KG1 (cell line): ENCODE data around the gene FLT3.
"Not testable (repeated sequence)": the region's sequence is repeated elsewhere in the genome, so short reads cannot be mapped to it uniquely, and the experiment has no call there.

ENCODE experiments used
- DNase-seq: peaks from one replicate; lab custom pipeline; 2025; lab: John Stamatoyannopoulos, UW

Gene FLT3

GRCh38 chr13:28099396-28100149 is 803 bp downstream of the FLT3 start:
- DNase-seq: no peak

GRCh38 chr13:28097503-28097902 is 2.9 kb downstream of the FLT3 start:
- no peak for DNase-seq

GRCh38 chr13:28094306-28094705 is 6.1 kb downstream of the FLT3 start:
- peak; percentile 35 for DNase-seq

- DNase-seq: no peak
Measured at GRCh38 chr13:28093881-28094280, 6.5 kb downstream of the FLT3 start.

DNA sequence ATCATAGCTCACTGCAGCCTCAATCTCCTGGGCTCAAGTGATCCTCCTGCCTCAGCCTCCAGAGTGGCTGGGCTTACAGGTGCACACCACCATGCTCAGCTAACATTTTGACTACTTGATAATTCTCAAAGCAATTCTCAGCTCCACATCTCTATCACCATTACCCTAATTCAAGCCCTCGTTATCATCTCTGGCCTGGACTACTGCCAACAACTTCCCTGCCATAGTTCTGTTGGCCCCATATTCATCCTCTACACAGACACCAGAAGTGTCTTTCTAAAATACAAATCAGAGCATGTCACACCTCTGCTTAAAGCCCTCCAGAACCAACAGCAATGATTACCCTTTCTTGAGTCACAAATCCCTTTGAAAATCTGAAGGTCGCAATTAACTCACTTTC is 7.9 kb downstream of the FLT3 start:
- DNase-seq: no peak

GRCh38 chr13:28089065-28089464 is 11.3 kb downstream of the FLT3 start:
- DNase-seq: no peak

- DNase-seq: not testable (repeated sequence)
Measured at GRCh38 chr13:28077820-28078219, 22.6 kb downstream of the FLT3 start.

DNA sequence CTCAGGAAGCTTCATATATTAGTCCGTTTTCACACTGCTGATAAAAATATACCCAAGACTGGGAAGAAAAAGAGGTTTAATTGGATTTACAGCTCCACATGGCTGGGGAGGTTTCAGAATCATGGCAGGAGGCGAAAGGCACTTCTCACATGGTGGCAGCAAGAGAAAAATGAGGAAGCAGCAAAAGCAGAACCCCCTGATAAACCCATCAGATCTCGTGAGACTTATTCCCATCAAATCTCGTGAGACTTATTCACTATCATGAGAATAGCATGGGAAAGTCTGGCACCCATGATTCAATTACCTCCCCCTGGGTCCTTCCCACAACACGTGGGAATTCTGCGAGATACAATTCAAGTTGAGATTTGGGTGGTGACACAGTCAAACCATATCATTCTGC is 23.1 kb downstream of the FLT3 start:
- DNase-seq: no peak

GRCh38 chr13:28071424-28071823 is 29.0 kb downstream of the FLT3 start:
- no peak for DNase-seq

- no peak for DNase-seq
Measured at GRCh38 chr13:28067491-28067890, 32.9 kb downstream of the FLT3 start.

DNA sequence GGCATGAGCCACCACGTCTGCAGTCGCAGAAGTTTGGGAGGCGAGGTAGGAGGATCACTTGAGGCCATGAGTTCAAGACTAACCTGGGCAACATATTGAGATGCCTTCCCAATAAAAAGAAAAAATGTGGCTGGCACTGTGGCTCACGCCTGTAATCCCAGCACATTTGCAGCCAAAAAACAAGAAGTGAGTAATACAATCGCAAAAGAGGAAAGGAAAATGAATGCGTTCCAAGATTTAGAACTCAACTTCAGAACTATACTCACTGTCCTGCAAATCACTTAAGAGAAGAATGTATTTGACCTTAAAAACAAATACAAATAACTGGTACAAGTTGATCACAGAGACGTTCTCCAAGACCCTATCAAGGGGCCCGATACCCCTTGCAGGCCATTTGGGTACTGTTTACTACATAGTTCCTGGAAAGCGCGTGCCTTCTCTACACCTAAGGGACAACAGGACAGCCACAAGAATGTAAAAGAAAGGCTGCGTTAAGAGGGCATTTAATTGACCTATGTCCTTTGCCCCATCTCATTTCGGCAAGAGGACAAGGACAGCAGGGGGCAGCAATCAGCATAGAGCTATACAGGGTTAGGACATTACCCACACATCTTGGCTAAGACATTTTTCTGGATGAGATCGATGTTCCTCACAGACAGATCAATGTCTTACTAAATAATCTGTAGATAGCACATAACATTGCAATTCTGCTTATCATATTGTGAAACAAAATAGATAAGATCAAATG is 41.3 kb downstream of the FLT3 start:
- peak; percentile 7 for DNase-seq

DNA sequence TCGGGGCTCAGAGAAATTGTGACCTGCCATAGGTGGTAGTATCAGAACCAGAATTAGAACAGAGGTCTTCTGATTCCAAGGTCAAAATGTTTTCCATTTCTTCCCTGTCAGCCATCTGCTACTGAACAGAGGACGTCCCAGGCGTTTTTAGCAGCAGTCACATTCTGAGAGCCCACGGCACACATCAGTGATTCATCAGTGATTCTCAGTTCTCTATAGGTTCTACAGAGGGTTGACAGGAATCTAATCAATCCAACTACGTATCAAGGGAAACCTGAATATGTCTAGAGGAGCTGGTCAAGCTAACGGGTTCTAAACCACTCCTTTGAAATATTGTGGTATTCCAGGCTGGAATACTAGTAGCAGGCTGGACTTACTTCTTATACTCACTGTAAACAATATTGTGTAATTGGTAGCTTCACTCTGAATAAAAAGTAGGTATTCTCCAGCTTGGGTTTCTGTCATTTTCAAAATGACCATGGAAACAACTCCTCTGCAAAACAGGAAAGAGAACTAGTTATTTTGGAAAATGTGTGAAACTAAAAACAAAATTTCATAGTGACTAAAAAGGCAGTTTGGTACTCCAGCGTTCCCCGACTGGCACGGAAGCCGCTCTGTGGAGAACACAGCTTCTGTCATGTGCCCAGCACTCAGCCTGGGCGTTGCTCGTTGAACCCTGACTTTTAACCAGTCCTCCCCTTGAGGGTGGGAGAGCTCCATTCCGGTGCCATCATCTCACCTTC is 43.2 kb downstream of the FLT3 start:
- DNase-seq: no peak

- DNase-seq: no peak
Measured at GRCh38 chr13:28056426-28056825, 44.0 kb downstream of the FLT3 start.

GRCh38 chr13:28055357-28055756 is 45.0 kb downstream of the FLT3 start:
- no peak for DNase-seq

DNA sequence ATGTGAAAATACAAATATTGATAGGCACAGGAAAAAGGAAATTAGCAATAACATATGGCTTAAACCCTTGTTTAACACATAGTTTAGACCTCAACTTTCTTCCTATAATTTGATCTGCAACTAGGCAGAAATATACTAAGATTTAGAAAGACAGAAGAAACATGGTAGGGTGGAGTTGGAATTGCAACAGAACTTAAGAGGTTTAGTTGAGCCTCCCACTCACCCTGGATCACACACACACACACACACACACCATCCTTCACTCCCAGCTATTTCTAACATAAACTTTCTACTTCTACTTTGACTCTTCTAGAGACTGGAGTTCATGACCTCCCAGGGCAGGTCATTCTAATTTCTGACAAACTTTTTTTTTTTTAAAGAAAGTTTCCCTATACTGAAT is 47.4 kb downstream of the FLT3 start:
- DNase-seq: no peak

DNA sequence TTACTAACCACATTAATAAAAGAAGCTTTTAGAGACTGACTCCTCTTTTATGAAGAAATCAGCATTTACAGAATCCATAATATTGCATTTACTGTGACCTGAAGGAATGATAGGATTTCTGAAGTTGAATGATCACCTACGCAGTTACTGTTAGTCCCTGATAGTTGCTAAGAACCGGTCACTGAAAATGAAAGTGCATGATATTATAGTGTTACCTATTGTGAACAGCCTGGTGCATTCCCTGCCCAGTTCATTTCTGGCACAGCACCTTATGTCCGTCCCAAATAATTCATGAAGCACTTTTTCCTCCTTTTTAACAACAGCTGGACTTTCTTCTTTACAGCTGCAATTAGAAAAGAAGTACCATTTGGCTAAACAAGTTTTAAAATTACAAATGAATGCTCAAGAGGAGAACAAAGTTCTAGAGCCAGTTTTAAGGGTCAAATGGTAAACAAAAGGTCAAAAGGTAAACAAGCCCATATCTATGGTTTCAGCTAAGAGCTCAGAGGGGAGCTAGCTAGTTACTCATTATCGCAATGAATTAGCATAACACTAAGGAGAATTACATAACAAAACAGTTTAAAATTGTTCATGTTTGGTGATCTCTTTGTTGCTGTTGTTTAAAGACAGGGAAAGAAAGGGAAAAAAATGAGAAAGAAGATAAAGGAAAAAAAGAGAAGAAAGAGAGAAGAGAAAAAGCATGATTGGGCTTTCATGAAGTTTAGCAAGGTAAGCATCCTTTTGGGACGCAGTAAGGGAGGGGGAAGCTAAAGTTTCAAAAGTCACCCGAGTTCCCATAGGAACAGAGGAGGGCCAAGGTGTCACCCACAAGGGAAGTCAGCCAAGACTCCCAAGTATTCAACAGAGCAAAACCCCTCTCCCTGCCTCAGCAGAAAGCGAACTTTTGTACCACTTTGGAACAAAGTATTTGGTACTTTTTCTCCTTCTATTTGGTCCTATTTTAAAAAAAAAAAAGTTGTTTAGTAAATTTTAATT is 50.2 kb downstream of the FLT3 start:
- no peak for DNase-seq

DNA sequence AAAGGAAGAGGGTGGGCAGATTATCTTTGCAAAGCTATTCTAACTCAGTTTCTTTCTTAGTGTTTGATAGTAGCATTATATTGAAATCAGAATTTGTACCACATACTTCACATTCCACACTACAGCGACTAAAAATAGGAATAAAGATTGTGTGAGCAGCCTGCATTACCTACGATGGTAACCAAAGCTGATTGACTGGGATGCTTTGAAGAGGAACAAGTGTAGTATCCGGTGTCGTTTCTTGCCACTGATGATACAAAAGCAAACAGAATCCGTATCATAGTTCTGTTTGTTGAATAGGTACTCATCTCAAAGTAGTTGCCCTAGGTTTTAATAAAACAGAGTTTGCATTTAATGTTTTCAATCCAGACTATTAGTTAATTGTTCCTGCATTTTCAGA is 51.2 kb downstream of the FLT3 start:
- no peak for DNase-seq

DNA sequence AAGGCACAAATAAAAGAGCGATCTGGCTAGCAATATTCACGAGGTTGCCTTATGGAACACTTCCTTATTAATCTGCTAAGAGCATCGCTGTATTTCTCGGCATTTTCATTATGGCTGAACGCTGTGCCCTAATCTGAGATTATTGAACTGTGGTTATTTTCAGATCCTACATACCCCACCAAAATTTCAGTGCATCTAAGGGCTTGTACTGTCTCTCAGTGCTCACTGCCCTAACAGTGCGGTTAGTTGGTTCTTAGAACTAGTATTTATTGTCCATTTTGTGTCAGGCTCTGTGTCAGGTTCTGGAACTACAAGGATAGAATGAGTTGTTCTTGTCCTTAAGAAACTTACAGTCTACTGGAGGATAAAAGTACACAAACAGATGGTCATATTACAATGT is 51.6 kb downstream of the FLT3 start:
- DNase-seq: no peak

- DNase-seq: peak; percentile 50
Measured at GRCh38 chr13:28047757-28048388, 52.5 kb downstream of the FLT3 start.

DNA sequence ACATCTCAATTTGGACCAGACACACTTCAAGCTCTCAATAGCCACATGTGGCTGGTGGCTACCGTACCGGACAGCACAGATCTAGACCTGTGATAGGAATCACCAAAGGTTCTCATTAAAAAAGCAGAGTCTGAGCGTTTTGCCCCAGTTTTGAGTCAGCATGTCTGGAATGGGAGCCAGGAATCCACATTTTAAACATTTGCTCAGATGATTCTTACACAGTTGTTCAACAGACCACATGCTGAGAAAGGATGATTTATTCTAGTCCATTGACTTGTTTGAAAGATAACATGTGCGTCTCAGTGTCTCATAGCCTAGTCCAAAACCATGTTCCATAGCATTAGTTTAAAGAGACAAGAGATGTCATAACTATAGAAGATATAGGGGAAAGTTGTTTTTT is 53.4 kb downstream of the FLT3 start:
- no peak for DNase-seq

DNA sequence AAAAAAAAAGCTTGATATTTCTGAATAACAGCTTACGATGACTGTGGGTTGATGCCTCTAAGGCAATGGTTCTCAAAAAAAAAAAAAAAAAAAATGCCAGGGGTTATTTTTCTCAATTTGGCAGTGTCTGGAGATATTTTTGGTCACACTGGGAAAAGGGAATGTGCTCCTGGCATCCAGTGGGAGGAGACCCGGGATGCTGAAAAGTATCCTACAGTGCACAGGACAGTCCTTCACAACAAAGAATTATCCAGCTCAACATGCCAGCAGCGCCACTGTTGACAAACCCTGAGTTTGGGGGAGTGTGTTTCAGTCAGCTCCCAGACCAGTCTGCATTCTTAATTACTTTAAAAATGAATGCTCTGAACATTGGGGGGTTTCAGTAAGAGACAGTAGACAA is 54.5 kb downstream of the FLT3 start:
- DNase-seq: no peak
